Suprapubic skin (tissue), 4 donors: ENCODE results near the gene CORO1C. TPM values are rescaled to one million over a fixed set of nuclear protein-coding genes. Genes with fewer than 3 reads are reported as not detected.

Experiments
- DNase-seq, 2 donors: peaks; one replicate each; pipeline ENCODE4 v3.0.0-alpha.2; 2019; ENCODE audit warnings: low spot score in 2 of 2
- H3K27ac ChIP-seq: fragments of 200-600 bp; sonication (generic); one replicate; pipeline ENCODE4 v1.5.1; 2019
- H3K27me3 ChIP-seq: fragments of 200-600 bp; sonication (generic); one replicate; pipeline ENCODE4 v1.5.1; 2019
- H3K36me3 ChIP-seq: fragments of 200-600 bp; sonication (generic); one replicate; pipeline ENCODE4 v1.5.1; 2019
- H3K4me1 ChIP-seq: fragments of 200-600 bp; sonication (generic); one replicate; pipeline ENCODE4 v1.5.1; 2019
- H3K4me3 ChIP-seq: fragments of 200-600 bp; sonication (generic); one replicate; pipeline ENCODE4 v1.5.1; 2019; ENCODE audit warnings: mild to moderate bottlenecking
- H3K9me3 ChIP-seq: fragments of 200-600 bp; sonication (generic); one replicate; pipeline ENCODE4 v1.5.1; 2019
- CTCF ChIP-seq, 2 donors: fragments of 200-600 bp in 1 of 2; fragments of 450-650 bp in 1 of 2; sonication (generic) in 1 of 2; IDR thresholded peaks; one replicate each; pipeline ENCODE4 v1.5.1; 2016 to 2019; ENCODE audit warnings: antibody characterized with exemption in 2 of 2, mild to moderate bottlenecking in 1 of 2, moderate library complexity in 1 of 2
- EP300 ChIP-seq: sonication (generic); formaldehyde crosslinking; IDR thresholded peaks from one replicate; pipeline ENCODE4 v1.6.1; 2017; ENCODE audit warnings: antibody characterized with exemption
- POLR2A ChIP-seq, 2 donors: fragments of 450-650 bp; IDR thresholded peaks; one replicate each; pipeline ENCODE4 v1.6.1; 2017; ENCODE audit warnings: antibody characterized with exemption in 2 of 2, mild to moderate bottlenecking in 2 of 2, moderate library complexity in 2 of 2
- POLR2AphosphoS5 ChIP-seq, 3 donors: sonication (generic); formaldehyde crosslinking; IDR thresholded peaks; one replicate each; pipeline ENCODE4 v1.6.1; 2017; ENCODE audit warnings: antibody characterized with exemption in 3 of 3
- WGBS: methylation state at CpG from one replicate; pipeline ENCODE4 v1.1.5; 2018; 5-methylcytosine and 5-hydroxymethylcytosine counted together
- total RNA-seq, 4 donors: library from RNA; depleted of rRNA; stranded (reverse); fragments of >200 nt; gene quantifications; one replicate each; pipeline ENCODE4 v1.1.0, GENCODE V29; 2016

Gene CORO1C
- total RNA-seq, 4 donors from 2014 or later, result 117 to 175 (median 142) TPM

GRCh38 chr12:108686780-108687179 is 44.5 kb downstream of the CORO1C start:
- 65% methylated on average over 6 of the region's 6 CpGs for WGBS
- DNase-seq, result no peak
- Histone ChIP-seq H3K27ac (peak overlapping the region; percentile 45), H3K9me3 (no peaks in the 10 kb centered on the region), H3K36me3 (no peaks in the 10 kb centered on the region), H3K27me3 (no peaks in the 10 kb centered on the region), H3K4me1 (peaks cover 80% of the 10 kb centered on the region), H3K4me3 (no peak overlapping the region)
- TF ChIP-seq POLR2AphosphoS5 (IDR thresholded peaks at IDR 0.05) (no peak), EP300 (no peak), POLR2A (IDR thresholded peaks at IDR 0.05) (no peak), CTCF (IDR thresholded peaks at IDR 0.05) (no peak)

GRCh38 chr12:108685469-108686260 is 45.7 kb downstream of the CORO1C start:
- TF ChIP-seq EP300 (no peak), CTCF (IDR thresholded peaks at IDR 0.05) (no peak), POLR2AphosphoS5 (IDR thresholded peaks at IDR 0.05) (no peak), POLR2A (IDR thresholded peaks at IDR 0.05) (no peak)
- H3K4me1 ChIP-seq, result peaks cover 70% of the 10 kb centered on the region
- no peak overlapping the region for H3K4me3 ChIP-seq
- peak overlapping the region; percentile 53 for H3K27ac ChIP-seq
- DNase-seq, result no peak
- H3K36me3 ChIP-seq, result no peaks in the 10 kb centered on the region
- no peaks in the 10 kb centered on the region for H3K27me3 ChIP-seq
- H3K9me3 ChIP-seq, result no peaks in the 10 kb centered on the region
- 59% methylated on average over 4 of the region's 4 CpGs for WGBS

GRCh38 chr12:108683906-108684556 is 47.3 kb downstream of the CORO1C start:
- Histone ChIP-seq H3K4me1 (peaks cover 54% of the 10 kb centered on the region), H3K27ac (no peak overlapping the region), H3K27me3 (no peaks in the 10 kb centered on the region), H3K4me3 (no peak overlapping the region), H3K36me3 (no peaks in the 10 kb centered on the region), H3K9me3 (no peaks in the 10 kb centered on the region)
- TF ChIP-seq EP300, result no peak
- no peak for TF ChIP-seq CTCF (IDR thresholded peaks at IDR 0.05)
- no peak for TF ChIP-seq POLR2AphosphoS5 (IDR thresholded peaks at IDR 0.05)
- TF ChIP-seq POLR2A (IDR thresholded peaks at IDR 0.05), result no peak
- DNase-seq, result no peak
- WGBS, result 91% methylated on average over 4 of the region's 4 CpGs

- no peak overlapping the region for H3K27ac ChIP-seq
- no peaks in the 10 kb centered on the region for H3K9me3 ChIP-seq
- no peak for TF ChIP-seq EP300
- no peak for TF ChIP-seq POLR2A (IDR thresholded peaks at IDR 0.05)
- no peak for TF ChIP-seq POLR2AphosphoS5 (IDR thresholded peaks at IDR 0.05)
- no peak for TF ChIP-seq CTCF (IDR thresholded peaks at IDR 0.05)
- H3K36me3 ChIP-seq, result peaks cover 3% of the 10 kb centered on the region
- DNase-seq, result no peak
- H3K4me1 ChIP-seq, result peaks cover 30% of the 10 kb centered on the region
- WGBS, result 94% methylated on average over 1 of the region's 1 CpG
- H3K27me3 ChIP-seq, result no peaks in the 10 kb centered on the region
- no peak overlapping the region for H3K4me3 ChIP-seq
These were observed 50.0 kb downstream of the CORO1C start for GRCh38 chr12:108681317-108681716.

GRCh38 chr12:108679106-108679681 is 52.1 kb downstream of the CORO1C start:
- TF ChIP-seq POLR2AphosphoS5 (IDR thresholded peaks at IDR 0.05) (no peak), EP300 (no peak), CTCF (IDR thresholded peaks at IDR 0.05) (no peak), POLR2A (IDR thresholded peaks at IDR 0.05) (no peak)
- Histone ChIP-seq H3K4me3 (no peak overlapping the region), H3K27ac (no peak overlapping the region), H3K36me3 (peaks cover 13% of the 10 kb centered on the region), H3K4me1 (peaks cover 9% of the 10 kb centered on the region), H3K9me3 (no peaks in the 10 kb centered on the region), H3K27me3 (no peaks in the 10 kb centered on the region)
- DNase-seq, result no peak
- 97% methylated on average over 1 of the region's 1 CpG for WGBS
